Caco-2 (cell line): ENCODE results near the gene COL19A1. TPM values are rescaled to one million over a fixed set of nuclear protein-coding genes. Genes with fewer than 3 reads are reported as not detected.

ENCODE experiments used
- BruUV-seq: library from RNA; stranded (reverse); fragments of 400-500 nt; replicated peaks from 2 replicates; lab custom pipeline; 2021; lab: Mats Ljungman, UMichigan
- CTCF ChIA-PET: fragments of 300-600 bp; sonication (Branson Sonifier 250); formaldehyde crosslinking; loops from one replicate; lab custom pipeline; 2022; ENCODE audit warnings: antibody characterized with exemption; lab: Charles Lee
- POLR2A ChIA-PET: fragments of 300-600 bp; sonication (Branson Sonifier 250); formaldehyde crosslinking; loops from one replicate; lab custom pipeline; 2022; ENCODE audit warnings: antibody characterized with exemption; lab: Charles Lee
- DNase-seq, 2 experiments: peaks; one replicate each; pipeline versions ENCODE4 v3.0.0 to v3.0.0-alpha.2; 2020 to 2022
- H3K27me3 ChIP-seq: replicated peaks from 2 replicates; pipeline ENCODE4 v1.6.0; 2011; ENCODE audit warnings: low read length; ENCODE audit not compliant: control insufficient read depth, insufficient read depth
- H3K36me3 ChIP-seq: 2 replicates; pipeline ENCODE4 v1.5.1; 2011; ENCODE audit warnings: low read length; ENCODE audit not compliant: control insufficient read depth, insufficient read depth
- H3K4me1 ChIP-seq: fragments of 250-450 bp; sonication (Bioruptor Pico); 2 replicates; pipeline ENCODE4 v1.5.1; 2020; ENCODE audit warnings: mild to moderate bottlenecking
- H3K4me3 ChIP-seq: 2 replicates; pipeline ENCODE4 v1.5.1; 2011; ENCODE audit warnings: low read depth, mild to moderate bottlenecking, control low read depth, low read length
- H3K9me3 ChIP-seq: fragments of 250-450 bp; sonication (Bioruptor Pico); 2 replicates; pipeline ENCODE4 v1.5.1; 2020; ENCODE audit warnings: mild to moderate bottlenecking, moderate library complexity
- H3K27ac Mint-ChIP-seq: one replicate; pipeline ENCODE4 v1.8.0; 2022; ENCODE audit warnings: mixed read lengths; ENCODE audit not compliant: unreplicated experiment
- H3K27me3 Mint-ChIP-seq: one replicate; pipeline ENCODE4 v1.8.0; 2022; ENCODE audit warnings: mixed read lengths; ENCODE audit not compliant: insufficient read depth, unreplicated experiment
- H3K36me3 Mint-ChIP-seq: one replicate; pipeline ENCODE4 v1.8.0; 2022; ENCODE audit warnings: mild to moderate bottlenecking, mixed read lengths; ENCODE audit not compliant: insufficient read depth, unreplicated experiment
- H3K4me1 Mint-ChIP-seq: one replicate; pipeline ENCODE4 v1.8.0; 2022; ENCODE audit warnings: low read depth, mixed read lengths; ENCODE audit not compliant: unreplicated experiment
- H3K4me3 Mint-ChIP-seq: one replicate; pipeline ENCODE4 v1.8.0; 2022; ENCODE audit warnings: mild to moderate bottlenecking, moderate library complexity, mixed read lengths; ENCODE audit not compliant: unreplicated experiment
- H3K9me3 Mint-ChIP-seq: one replicate; pipeline ENCODE4 v1.8.0; 2022; ENCODE audit warnings: mixed read lengths; ENCODE audit not compliant: unreplicated experiment
- CTCF ChIP-seq, 2 experiments: fragments of 200-600 bp in 1 of 2; IDR thresholded peaks; 1 replicate in 1 of 2; 2 replicates in 1 of 2; pipeline versions ENCODE4 v1.5.1 to v1.8.0; 2011 to 2022; ENCODE audit warnings: antibody characterized with exemption in 1 of 2, control low read depth in 1 of 2, inconsistent platforms in 1 of 2, low read depth in 1 of 2, low read length in 1 of 2, mild to moderate bottlenecking in 1 of 2, moderate library complexity in 1 of 2; ENCODE audit not compliant: insufficient read depth in 1 of 2, severe bottlenecking in 1 of 2, unreplicated experiment in 1 of 2
- intact Hi-C: fragments of 100-400 bp; cut with micrococcal nuclease; formaldehyde crosslinking; loops from one replicate; pipeline ENCODE4 v1.10.0; 2022; ENCODE audit not compliant: unreplicated experiment
- total RNA-seq: library from RNA; stranded (reverse); gene quantifications from 2 replicates; pipeline ENCODE4 v1.2.3, GENCODE V29; 2022

Gene COL19A1
- total RNA-seq, 1 experiment from 2014 or later = not detected

GRCh38 chr6:70198785-70199184 is 332.4 kb downstream of the COL19A1 start:
- Histone ChIP-seq H3K27me3 (no peaks in the 10 kb centered on the region), H3K36me3 (no peaks in the 10 kb centered on the region), H3K9me3 (no peaks in the 10 kb centered on the region), H3K4me3 (no peak overlapping the region), H3K4me1 (no peaks in the 10 kb centered on the region)
- intact Hi-C loops = no loop called here
- CTCF ChIA-PET = no interaction called here
- Mint-ChIP-seq H3K36me3 (no peaks in the 10 kb centered on the region), H3K4me1 (no peaks in the 10 kb centered on the region), H3K9me3 (no peaks in the 10 kb centered on the region), H3K27ac (no peak overlapping the region), H3K4me3 (no peak overlapping the region), H3K27me3 (peaks cover 11% of the 10 kb centered on the region)
- no peak for DNase-seq
- no TSS peak for BruUV-seq
- POLR2A ChIA-PET = no interaction called here
- TF ChIP-seq CTCF (IDR thresholded peaks at IDR 0.05; ENCODE audit: insufficient read depth in 1 of 2, low read depth in 1 of 2, low read length in 1 of 2, severe bottlenecking in 1 of 2, unreplicated experiment in 1 of 2) = no peak

- TF ChIP-seq CTCF (IDR thresholded peaks at IDR 0.05; ENCODE audit: insufficient read depth in 1 of 2, low read depth in 1 of 2, low read length in 1 of 2, severe bottlenecking in 1 of 2, unreplicated experiment in 1 of 2) = no peak
- no peak overlapping the region for H3K4me3 Mint-ChIP-seq
- H3K36me3 ChIP-seq = no peaks in the 10 kb centered on the region
- no TSS peak for BruUV-seq
- H3K27me3 Mint-ChIP-seq = peaks cover 12% of the 10 kb centered on the region
- H3K36me3 Mint-ChIP-seq = no peaks in the 10 kb centered on the region
- DNase-seq = no peak
- no peaks in the 10 kb centered on the region; the same call in 1 of the 2 replicates for H3K9me3 ChIP-seq
- no peak overlapping the region for H3K4me3 ChIP-seq
- intact Hi-C loops = no loop called here
- ChIA-PET POLR2A (no interaction called here), CTCF (no interaction called here)
- H3K9me3 Mint-ChIP-seq = no peaks in the 10 kb centered on the region
- peaks cover 7% of the 10 kb centered on the region for H3K4me1 Mint-ChIP-seq
- no peaks in the 10 kb centered on the region; the same call in 1 of the 2 replicates for H3K27me3 ChIP-seq
- H3K27ac Mint-ChIP-seq = no peak overlapping the region
- H3K4me1 ChIP-seq = peaks cover 6% of the 10 kb centered on the region; the same call in 1 of the 2 replicates
Observed at GRCh38 chr6:70208235-70208790, 342.0 kb downstream of the COL19A1 start.

GRCh38 chr6:70210462-70210861 is 344.1 kb downstream of the COL19A1 start:
- no peak overlapping the region for H3K27ac Mint-ChIP-seq
- H3K4me1 Mint-ChIP-seq = peaks cover 1% of the 10 kb centered on the region
- ChIA-PET POLR2A (no interaction called here), CTCF (no interaction called here)
- H3K36me3 Mint-ChIP-seq = no peaks in the 10 kb centered on the region
- peaks cover 12% of the 10 kb centered on the region for H3K27me3 Mint-ChIP-seq
- BruUV-seq = no TSS peak
- DNase-seq = no peak
- H3K36me3 ChIP-seq = no peaks in the 10 kb centered on the region
- no peaks in the 10 kb centered on the region for H3K9me3 Mint-ChIP-seq
- H3K9me3 ChIP-seq = no peaks in the 10 kb centered on the region; the same call in 1 of the 2 replicates
- no peak overlapping the region for H3K4me3 ChIP-seq
- H3K27me3 ChIP-seq = no peaks in the 10 kb centered on the region; the same call in 1 of the 2 replicates
- intact Hi-C loops = no loop called here
- H3K4me1 ChIP-seq = peaks cover under 1% of the 10 kb centered on the region; the same call in 1 of the 2 replicates
- TF ChIP-seq CTCF (IDR thresholded peaks at IDR 0.05; ENCODE audit: insufficient read depth in 1 of 2, low read depth in 1 of 2, low read length in 1 of 2, severe bottlenecking in 1 of 2, unreplicated experiment in 1 of 2) = peak; percentile 16 to 21
- H3K4me3 Mint-ChIP-seq = no peak overlapping the region
